ENCODE results near the gene PLXNA2. TPM values are rescaled to one million over a fixed set of nuclear protein-coding genes. Genes with fewer than 3 reads are reported as not detected.

PLXNA2 gene, protein sequence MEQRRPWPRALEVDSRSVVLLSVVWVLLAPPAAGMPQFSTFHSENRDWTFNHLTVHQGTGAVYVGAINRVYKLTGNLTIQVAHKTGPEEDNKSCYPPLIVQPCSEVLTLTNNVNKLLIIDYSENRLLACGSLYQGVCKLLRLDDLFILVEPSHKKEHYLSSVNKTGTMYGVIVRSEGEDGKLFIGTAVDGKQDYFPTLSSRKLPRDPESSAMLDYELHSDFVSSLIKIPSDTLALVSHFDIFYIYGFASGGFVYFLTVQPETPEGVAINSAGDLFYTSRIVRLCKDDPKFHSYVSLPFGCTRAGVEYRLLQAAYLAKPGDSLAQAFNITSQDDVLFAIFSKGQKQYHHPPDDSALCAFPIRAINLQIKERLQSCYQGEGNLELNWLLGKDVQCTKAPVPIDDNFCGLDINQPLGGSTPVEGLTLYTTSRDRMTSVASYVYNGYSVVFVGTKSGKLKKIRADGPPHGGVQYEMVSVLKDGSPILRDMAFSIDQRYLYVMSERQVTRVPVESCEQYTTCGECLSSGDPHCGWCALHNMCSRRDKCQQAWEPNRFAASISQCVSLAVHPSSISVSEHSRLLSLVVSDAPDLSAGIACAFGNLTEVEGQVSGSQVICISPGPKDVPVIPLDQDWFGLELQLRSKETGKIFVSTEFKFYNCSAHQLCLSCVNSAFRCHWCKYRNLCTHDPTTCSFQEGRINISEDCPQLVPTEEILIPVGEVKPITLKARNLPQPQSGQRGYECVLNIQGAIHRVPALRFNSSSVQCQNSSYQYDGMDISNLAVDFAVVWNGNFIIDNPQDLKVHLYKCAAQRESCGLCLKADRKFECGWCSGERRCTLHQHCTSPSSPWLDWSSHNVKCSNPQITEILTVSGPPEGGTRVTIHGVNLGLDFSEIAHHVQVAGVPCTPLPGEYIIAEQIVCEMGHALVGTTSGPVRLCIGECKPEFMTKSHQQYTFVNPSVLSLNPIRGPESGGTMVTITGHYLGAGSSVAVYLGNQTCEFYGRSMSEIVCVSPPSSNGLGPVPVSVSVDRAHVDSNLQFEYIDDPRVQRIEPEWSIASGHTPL (N-terminal part only)
- total RNA-seq = 8.7 and 14.9 TPM in 2 replicates

DNA sequence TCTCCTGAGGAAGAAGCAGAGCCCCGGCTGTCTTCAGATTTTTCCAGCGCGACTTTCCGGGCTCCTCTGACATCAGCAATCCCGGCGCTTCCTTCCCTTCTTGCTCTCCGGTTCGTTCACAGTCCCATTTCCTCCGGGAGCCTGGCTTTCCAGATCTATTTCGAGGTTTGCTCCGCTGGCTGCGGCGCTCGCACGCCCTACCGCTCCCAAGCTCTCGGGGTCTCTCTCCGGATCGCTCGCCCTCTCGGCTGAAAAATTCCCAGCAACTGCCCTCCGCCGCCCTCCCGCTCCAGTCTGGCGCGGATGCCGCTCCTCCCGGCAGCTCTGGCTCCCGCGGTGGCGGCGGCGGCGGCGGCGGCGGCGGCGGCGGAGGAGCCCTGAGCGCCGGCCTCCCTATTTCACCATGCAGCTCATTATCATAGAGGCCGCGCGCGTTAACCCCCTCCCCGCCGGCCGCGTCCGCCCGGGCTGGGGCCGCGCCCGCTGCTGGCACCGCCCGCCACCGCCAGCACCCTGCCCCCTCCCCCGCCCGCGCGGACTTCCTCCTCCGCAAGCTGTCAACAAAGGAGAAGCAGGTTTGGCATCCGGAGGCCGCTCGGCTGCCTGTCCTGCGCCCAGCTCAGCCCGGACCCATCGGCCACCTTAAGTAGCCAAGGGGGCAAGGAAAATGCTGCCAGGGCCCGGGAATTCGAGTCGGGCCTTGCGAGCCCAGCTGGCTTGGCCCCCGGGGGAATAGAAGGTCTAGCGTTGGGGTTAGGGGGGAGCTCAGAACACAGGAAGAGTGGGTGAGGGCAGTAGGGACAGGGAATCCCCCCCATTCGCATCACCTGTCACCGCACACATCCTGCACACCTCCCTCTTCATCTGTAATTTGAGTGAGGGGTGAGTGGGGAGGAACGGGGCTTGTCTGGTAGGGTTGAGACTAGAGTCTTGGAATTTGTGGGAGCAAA is at the start of gene PLXNA2:
PLXNA2 (minus strand) TSS at position 418 of the 950 bp plus-strand sequence. CDS start 26,462 bp downstream, outside the sequence.

